Gastrocnemius medialis (tissue), 4 donors: ENCODE results near the gene HOMER2.

Source experiments
- POLR2A ChIP-seq, 2 donors: fragments of 450-650 bp; IDR thresholded peaks; one replicate each; pipeline ENCODE4 v1.6.1; 2017; ENCODE audit warnings: antibody characterized with exemption in 2 of 2, mild to moderate bottlenecking in 2 of 2, moderate library complexity in 2 of 2
- TF ChIP-seq, protein P1 (sequence below), 5 experiments: fragments of 450-650 bp in 3 of 5; fragments of 200-600 bp in 2 of 5; sonication (generic) in 2 of 5; IDR thresholded peaks in 4 of 5; conservative IDR thresholded peaks in 1 of 5; 1 replicate in 4 of 5; 2 replicates in 1 of 5; pipeline ENCODE4 v1.5.1; 2016 to 2019; ENCODE audit warnings: antibody characterized with exemption in 5 of 5, mild to moderate bottlenecking in 3 of 5, moderate library complexity in 3 of 5

DNA sequence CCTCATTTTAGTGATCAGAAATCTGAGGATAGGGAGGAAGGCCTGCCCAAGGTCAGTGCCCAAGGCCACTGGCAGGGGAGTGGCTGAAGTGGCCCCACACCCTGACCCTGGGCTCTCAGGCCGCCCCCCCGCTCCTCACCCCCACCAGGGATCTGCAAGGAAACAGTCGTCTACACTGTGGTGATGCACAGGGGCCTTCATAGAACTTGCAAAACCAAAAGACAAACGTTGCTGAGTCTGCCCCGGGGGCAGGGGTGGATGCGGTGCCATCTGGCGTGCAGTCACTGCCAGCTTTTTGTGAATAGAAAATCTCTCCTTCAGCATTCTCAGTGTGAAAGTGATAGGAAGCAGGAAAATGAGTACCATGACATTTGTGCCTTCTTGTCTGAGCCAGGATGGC is 101.8 kb downstream of the HOMER2 start:
- TF ChIP-seq, protein P1, sequence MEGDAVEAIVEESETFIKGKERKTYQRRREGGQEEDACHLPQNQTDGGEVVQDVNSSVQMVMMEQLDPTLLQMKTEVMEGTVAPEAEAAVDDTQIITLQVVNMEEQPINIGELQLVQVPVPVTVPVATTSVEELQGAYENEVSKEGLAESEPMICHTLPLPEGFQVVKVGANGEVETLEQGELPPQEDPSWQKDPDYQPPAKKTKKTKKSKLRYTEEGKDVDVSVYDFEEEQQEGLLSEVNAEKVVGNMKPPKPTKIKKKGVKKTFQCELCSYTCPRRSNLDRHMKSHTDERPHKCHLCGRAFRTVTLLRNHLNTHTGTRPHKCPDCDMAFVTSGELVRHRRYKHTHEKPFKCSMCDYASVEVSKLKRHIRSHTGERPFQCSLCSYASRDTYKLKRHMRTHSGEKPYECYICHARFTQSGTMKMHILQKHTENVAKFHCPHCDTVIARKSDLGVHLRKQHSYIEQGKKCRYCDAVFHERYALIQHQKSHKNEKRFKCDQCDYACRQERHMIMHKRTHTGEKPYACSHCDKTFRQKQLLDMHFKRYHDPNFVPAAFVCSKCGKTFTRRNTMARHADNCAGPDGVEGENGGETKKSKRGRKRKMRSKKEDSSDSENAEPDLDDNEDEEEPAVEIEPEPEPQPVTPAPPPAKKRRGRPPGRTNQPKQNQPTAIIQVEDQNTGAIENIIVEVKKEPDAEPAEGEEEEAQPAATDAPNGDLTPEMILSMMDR (IDR thresholded peaks at IDR 0.05 in 4 of 5, conservative IDR thresholded peaks at IDR 0.05 in 1 of 5): no peak
- no peak for TF ChIP-seq POLR2A (IDR thresholded peaks at IDR 0.05)
